CD4-positive, alpha-beta T cell treated with Interleukin-6 at 100 ng/mL for 8 hours (primary cell): ENCODE results near the gene TLX2.
"Not testable (repeated sequence)": the region's sequence is repeated elsewhere in the genome, so short reads cannot be mapped to it uniquely, and the experiment has no call there.

Experiments
- DNase-seq: peaks from one replicate; pipeline ENCODE4 v3.0.0-alpha.2; 2020; ENCODE audit warnings: mixed read lengths, low spot score

Gene TLX2

GRCh38 chr2:74514368-74515270 lies at the start of gene TLX2:
TLX2 (plus strand) TSS chr2:74514450; CDS start chr2:74514807, 357 bp downstream.
- no peak for DNase-seq

- DNase-seq = not testable (repeated sequence)
Measured at GRCh38 chr2:74470742-74471141, 43.5 kb upstream of the TLX2 start.

DNA sequence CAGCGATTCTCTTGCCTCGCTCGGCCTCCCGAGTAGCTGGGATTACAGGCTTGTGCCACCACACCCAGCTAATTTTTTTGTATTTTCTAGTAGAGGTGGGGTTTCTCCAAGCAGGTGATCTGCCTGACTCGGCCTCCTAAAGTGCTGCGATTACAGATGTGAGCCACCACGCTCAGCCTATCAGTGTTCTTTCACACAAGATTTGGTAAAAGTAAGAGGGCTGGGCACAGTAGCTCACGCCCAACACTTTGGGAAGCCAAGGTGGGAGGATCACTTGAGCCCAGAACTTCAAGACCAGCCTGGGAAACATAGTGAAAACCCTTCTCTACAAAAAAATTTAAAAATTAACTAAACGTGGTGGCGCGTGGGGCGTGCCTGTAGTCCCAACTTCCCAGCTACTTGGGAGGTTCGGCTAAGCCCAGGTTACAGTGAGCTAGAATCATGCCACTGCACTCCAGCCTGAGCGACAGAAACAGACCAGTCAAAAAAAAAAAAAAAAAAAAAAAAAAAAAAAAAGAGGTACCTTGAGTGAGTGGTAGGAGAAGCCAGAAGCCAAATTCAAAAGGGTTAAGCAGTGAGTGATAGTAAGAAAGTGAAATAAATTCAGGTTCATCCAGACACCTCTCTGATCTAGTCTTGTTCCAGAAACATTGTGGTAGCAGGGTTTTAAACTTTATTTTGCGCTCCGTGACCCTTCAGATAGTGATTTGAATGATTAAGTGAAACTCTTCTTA lies 42.8 kb upstream of the TLX2 start:
- DNase-seq = no peak

DNA sequence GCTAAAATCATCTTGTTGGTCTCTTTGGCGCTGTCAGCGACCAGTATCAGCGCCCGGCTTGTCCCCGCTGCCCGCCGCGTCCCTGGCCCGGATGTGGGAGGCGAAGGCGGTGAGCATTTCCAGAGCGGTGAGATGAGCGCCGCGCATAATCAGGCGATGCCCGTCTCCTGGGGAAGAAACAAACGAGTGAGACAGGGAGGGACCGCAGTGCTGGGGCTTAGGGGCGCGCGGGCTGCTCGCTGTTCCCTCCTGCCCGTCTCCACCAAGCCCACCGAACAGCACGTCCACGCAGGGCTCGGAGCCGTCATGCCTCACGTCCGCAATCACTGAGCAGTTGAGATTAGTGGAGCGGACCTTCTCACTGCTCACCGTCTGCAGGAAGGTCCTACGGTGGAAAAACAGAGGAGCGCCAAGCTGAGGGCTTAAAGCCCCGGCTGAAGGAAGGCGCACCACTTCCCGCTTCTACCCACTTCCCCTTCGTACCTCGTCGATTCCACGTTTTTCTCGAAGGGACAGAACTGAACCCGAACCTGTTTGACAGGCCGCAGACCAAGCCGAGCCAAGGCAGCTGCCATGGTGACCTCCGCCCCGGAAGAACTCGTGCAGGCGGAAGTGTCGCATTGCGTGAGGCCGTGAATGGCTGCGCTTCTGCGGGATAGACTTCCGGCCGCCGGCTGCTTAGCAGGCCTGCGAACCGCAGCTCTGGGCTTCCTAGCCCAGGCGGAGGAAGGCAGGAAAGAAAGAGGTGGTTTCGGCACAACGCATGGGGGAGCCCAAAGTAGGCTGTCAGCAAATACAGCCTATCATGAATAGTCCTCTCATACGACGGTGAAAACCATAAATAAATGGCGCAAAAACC lies 41.9 kb upstream of the TLX2 start, which contains the start of gene MRPL53:
TSS of gene MRPL53 (minus strand) at position 595 of the 859 bp plus-strand sequence. CDS start at position 575, 20 bp downstream.
- DNase-seq = peak; percentile 95

GRCh38 chr2:74472945-74473258 lies 41.3 kb upstream of the TLX2 start:
- no peak for DNase-seq

DNA sequence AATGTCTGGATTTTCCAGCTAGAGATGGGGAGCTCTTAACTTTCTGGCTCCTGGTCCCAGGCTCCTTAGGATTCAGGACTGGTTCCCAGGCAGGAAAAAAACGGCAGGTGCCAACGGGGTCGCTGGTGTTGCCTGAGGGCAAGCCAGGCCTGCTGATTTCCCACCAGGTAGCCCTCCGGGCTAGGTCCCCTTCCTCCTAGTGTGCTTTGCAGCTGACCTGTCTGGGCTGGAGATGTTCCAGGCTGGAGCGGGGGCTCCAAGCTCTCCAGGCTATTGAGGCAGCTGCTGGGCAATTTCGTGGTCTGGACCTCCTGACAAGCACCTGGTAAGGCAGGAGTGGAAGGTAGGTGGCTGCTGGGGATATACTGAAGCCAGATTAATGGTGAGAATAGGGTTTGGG lies 39.8 kb upstream of the TLX2 start:
- DNase-seq = no peak

DNA sequence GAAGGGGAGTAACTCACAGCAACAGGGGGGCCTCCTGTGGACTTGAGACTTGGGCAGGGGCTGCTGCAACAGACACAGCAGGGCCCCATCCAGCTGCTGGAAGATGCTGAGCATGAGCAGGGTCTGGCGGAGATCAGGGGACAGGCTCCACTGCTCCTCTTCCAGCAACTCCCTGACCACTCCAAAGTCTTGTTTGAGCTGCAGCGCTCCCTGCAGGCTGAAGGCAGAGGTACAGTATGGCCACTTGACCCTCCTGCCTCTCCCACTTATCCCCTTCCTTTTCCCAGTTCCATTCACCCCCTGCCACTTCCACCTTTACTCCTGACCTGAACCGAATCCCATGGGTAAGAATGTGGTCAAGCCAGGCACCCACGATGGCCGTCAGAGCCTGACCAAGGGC lies 39.4 kb upstream of the TLX2 start:
- DNase-seq = no peak

DNA sequence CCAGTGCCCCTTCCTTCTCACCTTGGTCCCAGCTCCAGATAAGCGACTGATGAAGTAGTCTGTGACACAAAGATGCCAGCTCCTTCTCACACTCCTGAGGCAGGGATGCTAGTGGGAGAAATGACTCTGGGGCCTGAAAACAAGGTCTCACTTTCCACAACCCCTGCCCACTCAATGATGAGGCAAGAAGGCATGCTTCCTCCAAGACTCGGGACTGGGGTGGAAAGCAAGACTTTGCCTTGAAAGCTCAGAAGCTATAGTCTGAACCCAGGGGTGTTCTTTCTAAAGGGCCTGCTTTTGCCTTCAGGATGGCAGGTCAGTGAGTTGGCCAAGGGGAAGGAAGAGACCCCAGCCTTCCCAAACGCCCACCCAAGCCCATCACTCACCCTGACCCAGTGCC lies 32.8 kb upstream of the TLX2 start:
- no peak for DNase-seq

DNA sequence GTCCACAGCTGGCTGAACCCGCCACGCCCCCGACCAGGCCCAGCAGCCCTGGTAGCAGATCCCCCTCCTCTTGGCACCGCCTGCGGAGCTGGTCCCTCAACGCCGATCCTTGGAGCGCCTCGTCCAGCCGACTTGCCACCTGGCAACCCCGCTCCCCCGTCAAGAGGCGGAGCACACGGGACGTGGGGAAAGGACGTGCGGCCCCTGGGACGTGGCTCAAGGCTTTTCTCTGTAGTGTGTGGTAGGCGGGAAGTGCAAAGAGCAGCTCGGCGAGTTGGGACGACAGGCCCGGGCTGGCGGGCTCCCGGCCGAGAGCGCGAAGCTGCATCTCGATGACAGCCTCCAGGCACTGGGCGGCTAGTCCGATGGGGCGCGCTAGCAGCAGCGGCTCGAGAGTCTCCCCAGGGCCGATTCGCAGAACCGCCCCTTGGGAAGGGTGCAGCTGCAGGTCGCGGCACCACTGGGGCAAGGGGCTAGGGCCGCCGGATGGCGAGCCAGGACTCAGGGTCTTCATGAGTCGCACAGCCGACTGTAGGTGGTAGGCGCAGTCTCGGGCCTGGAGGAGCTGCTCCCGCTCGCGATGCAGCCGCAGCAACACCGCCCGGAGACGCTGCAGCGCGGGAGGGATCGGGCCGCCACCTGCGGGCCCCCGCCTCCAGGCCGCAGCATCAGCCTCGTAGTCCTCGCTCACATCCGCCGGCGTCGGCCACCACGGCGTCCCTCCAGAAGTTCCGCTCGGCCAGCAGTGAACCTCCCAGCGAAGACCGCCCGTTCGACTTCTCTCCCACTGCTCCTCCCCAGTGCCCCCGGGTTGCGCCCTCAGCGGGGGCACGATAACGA lies 32.1 kb upstream of the TLX2 start:
- peak; percentile 39 for DNase-seq

DNA sequence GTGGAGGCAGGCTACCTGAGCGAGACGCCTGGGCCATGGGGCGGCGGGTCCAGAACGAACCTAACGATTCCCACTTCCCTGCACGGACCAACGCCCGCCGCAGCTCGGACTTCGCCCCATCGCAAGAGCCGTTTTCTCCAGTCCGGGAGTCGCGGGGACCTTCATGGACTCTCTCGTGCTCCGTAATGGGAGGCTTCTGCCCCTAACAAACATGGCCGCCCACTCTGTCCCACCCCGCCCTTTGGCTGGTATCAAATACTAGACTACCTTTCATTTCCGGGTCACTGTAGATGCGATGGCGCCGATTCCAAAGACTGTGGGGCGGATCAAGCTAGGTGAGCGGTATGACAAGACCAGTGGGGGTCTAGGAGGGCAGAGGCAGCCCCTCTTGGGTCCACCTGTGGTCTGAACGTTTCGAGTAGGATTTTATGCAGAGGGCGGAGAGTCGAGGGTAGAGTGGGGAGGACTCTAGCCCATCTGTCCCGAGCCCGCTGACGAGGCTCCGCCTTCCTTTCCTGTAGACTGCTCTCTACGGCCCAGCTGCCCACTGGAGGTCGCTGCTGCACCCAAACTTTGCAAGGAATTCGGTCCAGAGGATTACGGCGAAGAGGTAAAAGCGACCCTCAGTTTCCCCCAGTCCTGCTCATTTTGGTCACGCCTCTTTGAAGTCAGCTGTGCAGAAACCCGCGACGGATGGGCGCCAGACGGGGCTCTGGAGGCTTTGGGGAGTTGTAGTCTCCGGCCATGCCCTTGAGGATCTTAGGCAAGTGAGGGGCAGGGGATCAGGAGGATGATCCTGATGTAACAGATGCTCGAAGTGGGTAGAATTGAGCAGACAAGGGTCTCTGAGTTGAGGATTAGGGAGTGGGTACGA lies 31.2 kb upstream of the TLX2 start, which contains the start of the genes CCDC142 and TTC31:
TSS of gene CCDC142 (minus strand) at position 198 of the 874 bp plus-strand sequence. CDS start at position 37, 161 bp downstream.
TSS of gene TTC31 (plus strand) at position 281 of the 874 bp plus-strand sequence. CDS start at position 296, 15 bp downstream.
- peak; percentile 93 for DNase-seq

DNA sequence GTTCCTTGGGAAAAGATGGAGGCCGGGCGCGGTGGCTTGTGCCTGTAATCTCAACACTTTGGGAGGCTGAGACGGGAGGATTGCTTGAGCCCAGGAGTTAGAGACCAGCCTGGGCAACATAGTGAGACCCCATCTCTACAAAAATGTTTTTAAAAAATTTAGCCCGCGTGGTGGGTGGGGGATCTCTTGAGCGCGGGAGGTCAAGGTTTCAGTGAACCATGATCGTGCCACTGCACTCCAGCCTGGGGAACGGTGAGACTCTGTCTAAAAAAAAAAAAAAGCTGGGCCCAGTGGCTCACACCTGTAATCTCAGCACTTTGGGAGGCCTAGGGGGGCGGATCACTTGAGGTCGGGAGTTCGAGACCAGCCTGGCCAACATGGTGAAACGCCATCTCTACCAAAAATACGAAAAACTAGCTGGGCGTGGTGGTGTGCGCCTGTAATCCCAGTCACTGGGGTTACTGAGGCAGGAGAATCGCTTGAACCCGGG lies 30.5 kb upstream of the TLX2 start:
- DNase-seq = not testable (repeated sequence)

- no peak for DNase-seq
Measured at GRCh38 chr2:74486141-74486540, 28.1 kb upstream of the TLX2 start.

DNA sequence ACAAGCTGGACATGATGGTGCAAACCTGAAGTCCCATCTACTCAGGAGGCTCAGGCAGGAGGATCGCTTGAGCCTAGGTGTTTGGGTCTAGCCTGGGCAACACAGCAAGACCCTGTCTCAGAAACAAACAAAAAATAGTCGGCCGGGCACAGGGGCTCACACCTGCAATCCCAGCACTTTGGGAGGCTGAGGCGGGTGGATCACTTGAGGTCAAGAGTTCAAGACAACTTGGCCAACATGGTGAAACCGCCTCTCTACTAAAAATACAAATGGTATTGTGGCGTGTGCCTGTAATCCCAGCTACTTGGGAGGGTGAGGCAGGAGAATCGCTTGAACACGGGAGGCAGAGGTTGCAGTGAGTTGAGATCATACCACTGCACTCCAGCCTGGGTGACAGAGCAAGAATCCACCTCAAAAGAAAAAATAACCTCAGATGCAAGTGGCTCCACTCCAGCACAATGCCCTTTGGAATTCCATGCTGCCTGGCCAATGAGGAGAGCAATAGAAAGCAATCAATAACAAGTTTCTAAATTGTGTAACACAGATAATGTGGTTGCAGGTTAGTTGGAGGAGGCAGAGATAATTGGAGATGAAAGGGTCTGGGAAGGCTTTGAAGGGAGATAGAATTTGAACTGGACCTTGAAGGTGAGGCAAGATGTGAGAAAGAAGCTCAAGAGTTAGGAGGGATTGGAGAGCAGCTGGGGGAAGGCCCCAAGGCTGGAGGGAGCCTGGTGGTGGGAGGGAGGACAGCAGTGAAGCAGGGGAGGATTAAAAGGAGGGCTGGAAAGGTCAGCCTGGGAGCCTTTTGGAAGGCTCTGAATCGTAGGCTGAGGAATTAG lies 25.4 kb upstream of the TLX2 start:
- no peak for DNase-seq

DNA sequence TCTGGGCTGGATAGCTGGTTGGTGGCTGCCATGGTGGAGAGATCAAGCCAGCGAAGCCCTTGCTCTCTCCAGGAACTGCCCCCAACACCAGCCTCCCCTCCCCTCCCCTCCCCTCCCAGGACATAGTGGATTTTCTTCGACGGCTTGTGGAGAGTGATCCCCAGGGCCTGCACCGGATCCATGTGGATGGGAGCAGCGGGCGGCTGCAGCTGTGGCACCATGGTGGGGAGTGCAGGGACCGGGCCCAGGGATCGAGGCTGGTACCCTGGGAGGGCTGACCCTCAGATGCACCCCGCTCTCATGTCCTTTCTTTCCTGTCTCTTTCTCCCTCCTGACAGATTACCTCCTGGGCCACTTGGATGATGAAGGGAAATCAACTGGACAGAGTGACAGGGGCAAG lies 24.3 kb upstream of the TLX2 start:
- no peak for DNase-seq

DNA sequence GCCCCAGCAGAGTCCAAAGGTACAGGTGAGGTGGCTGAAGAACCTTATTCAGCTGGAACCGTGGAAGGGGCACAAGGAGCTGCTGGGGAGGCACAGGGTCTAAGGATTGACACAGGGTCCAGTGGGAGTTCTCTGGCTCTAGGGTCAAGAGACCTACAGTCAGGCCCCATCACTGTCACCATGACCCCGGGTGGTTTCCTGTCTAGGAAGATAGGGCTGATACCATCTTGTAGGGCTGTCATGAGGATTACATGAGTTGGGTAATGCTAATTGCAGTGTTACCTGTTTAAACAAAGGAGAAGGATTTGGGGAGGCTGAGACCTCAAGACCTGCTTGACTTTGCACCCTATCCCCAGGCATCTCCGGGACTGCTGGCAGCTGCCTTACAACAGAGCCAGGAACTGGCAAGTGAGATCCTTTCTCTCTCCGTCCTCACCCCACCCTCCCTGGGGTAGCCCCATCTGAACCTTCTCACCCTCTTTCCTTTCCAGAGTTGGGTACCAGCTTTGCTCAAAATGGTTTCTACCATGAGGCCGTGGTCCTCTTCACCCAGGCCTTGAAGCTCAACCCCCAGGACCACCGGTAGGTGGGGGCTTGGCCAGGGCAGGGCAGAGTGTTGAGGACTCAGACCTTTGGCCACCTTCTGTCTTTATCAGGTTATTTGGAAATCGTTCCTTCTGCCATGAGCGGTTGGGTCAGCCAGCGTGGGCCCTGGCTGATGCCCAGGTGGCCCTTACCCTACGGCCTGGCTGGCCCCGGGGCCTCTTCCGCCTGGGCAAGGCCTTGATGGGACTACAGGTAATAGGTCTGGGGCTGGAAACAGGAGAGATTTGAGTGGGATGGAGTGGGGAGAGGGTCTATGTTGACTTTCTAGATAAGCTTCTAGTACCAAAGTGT lies 22.4 kb upstream of the TLX2 start:
- no peak for DNase-seq

GRCh38 chr2:74493546-74493945 lies 20.7 kb upstream of the TLX2 start:
- no peak for DNase-seq

DNA sequence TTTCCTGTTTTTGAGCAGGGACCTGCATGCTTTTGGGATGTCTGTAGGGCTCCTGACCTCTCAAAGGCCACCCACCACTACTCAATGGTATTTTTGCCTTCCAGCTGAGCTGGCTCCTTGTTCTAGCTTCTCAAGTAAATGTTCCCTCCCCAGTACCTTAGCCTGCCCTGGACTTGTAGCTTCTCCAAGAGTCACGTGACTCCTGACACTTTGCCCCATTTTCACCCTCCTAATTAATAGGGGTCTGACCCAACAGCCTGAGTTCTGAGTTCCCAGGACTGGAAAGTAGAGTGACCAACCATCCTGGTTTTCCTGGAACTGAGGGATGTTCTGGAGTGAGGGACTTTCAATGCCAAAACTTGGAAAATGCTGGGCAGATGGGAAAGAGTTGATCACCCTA lies 18.8 kb upstream of the TLX2 start:
- no peak for DNase-seq
